Measurements from ENCODE around the gene EXPH5. TPM values are rescaled to one million over a fixed set of nuclear protein-coding genes. Genes with fewer than 3 reads are reported as not detected.
"Not testable (repeated sequence)": the region's sequence is repeated elsewhere in the genome, so short reads cannot be mapped to it uniquely, and the experiment has no call there.

EXPH5 gene
- total RNA-seq, 2 donors from 2014 or later = 32.2 to 41.8 TPM

- intact Hi-C loops (cut with DNase I) = no loop called here
- H3K27ac ChIP-seq = no peak overlapping the region
- H3K4me3 ChIP-seq = no peak overlapping the region
- H3K27me3 ChIP-seq = no peaks in the 10 kb centered on the region
- DNase-seq = no peak
- H3K4me1 ChIP-seq = no peaks in the 10 kb centered on the region
- H3K9me3 ChIP-seq = no peaks in the 10 kb centered on the region
- no peaks in the 10 kb centered on the region for H3K36me3 ChIP-seq
- TF ChIP-seq CTCF (IDR thresholded peaks at IDR 0.05) = no peak
- no peak overlapping the region for H3K9ac ChIP-seq (ENCODE audit: low read depth in 2 of 2, low read length in 2 of 2)
These were observed 20.5 kb upstream of the EXPH5 start for GRCh38 chr11:108614086-108614485.

- no peak for DNase-seq
- Histone ChIP-seq H3K4me3 (no peak overlapping the region), H3K27me3 (no peaks in the 10 kb centered on the region), H3K27ac (no peak overlapping the region), H3K9me3 (no peaks in the 10 kb centered on the region), H3K4me1 (no peaks in the 10 kb centered on the region), H3K36me3 (no peaks in the 10 kb centered on the region), H3K9ac (ENCODE audit: low read depth in 2 of 2, low read length in 2 of 2) (no peak overlapping the region)
- intact Hi-C loops (cut with DNase I) = no loop called here
- TF ChIP-seq CTCF (IDR thresholded peaks at IDR 0.05) = no peak
These were observed 16.1 kb upstream of the EXPH5 start for GRCh38 chr11:108609682-108610081.

- DNase-seq = no peak
- Histone ChIP-seq H3K4me1 (no peaks in the 10 kb centered on the region), H3K9me3 (no peaks in the 10 kb centered on the region), H3K9ac (ENCODE audit: low read depth in 2 of 2, low read length in 2 of 2) (no peak overlapping the region), H3K27ac (no peak overlapping the region), H3K27me3 (no peaks in the 10 kb centered on the region), H3K36me3 (no peaks in the 10 kb centered on the region), H3K4me3 (no peak overlapping the region)
- no peak for TF ChIP-seq CTCF (IDR thresholded peaks at IDR 0.05)
- intact Hi-C loops (cut with DNase I) = no loop called here
These were observed 15.0 kb upstream of the EXPH5 start for GRCh38 chr11:108608548-108608947.

- Histone ChIP-seq H3K9me3 (no peaks in the 10 kb centered on the region), H3K4me1 (no peaks in the 10 kb centered on the region), H3K4me3 (no peak overlapping the region), H3K9ac (ENCODE audit: low read depth in 2 of 2, low read length in 2 of 2) (no peak overlapping the region), H3K27me3 (no peaks in the 10 kb centered on the region), H3K36me3 (no peaks in the 10 kb centered on the region), H3K27ac (no peak overlapping the region)
- no peak for DNase-seq
- intact Hi-C loops (cut with DNase I) = no loop called here
- TF ChIP-seq CTCF (IDR thresholded peaks at IDR 0.05) = no peak
These were observed 13.1 kb upstream of the EXPH5 start for GRCh38 chr11:108606495-108607160.

- intact Hi-C loops (cut with DNase I) = no loop called here
- DNase-seq = no peak
- Histone ChIP-seq H3K9ac (ENCODE audit: low read depth in 2 of 2, low read length in 2 of 2) (no peak overlapping the region), H3K27me3 (no peaks in the 10 kb centered on the region), H3K9me3 (no peaks in the 10 kb centered on the region), H3K27ac (no peak overlapping the region), H3K4me3 (no peak overlapping the region), H3K36me3 (no peaks in the 10 kb centered on the region), H3K4me1 (no peaks in the 10 kb centered on the region)
- no peak for TF ChIP-seq CTCF (IDR thresholded peaks at IDR 0.05)
These were observed 12.5 kb upstream of the EXPH5 start for GRCh38 chr11:108606070-108606469.

GRCh38 chr11:108602818-108603217 is 9.2 kb upstream of the EXPH5 start:
- H3K27ac ChIP-seq; intact Hi-C loops (cut with DNase I); H3K27me3 ChIP-seq: not testable (repeated sequence)

More at GRCh38 chr11:108602818-108603217, 9.2 kb upstream of the EXPH5 start:
- H3K9me3 ChIP-seq; DNase-seq; H3K4me3 ChIP-seq; H3K4me1 ChIP-seq; H3K9ac ChIP-seq (ENCODE audit: low read depth in 2 of 2, low read length in 2 of 2); H3K36me3 ChIP-seq: not testable (repeated sequence)

All from colonic mucosa (tissue), 4 donors.